Measurements from ENCODE around the gene B3GLCT.
"Not testable (repeated sequence)": the region's sequence is repeated elsewhere in the genome, so short reads cannot be mapped to it uniquely, and the experiment has no call there.

The B3GLCT gene

GRCh38 chr13:31286930-31287329 is 87.2 kb downstream of the B3GLCT start:
- no peak for DNase-seq

GRCh38 chr13:31301119-31301518 is 101.3 kb downstream of the B3GLCT start:
- DNase-seq: no peak

DNA sequence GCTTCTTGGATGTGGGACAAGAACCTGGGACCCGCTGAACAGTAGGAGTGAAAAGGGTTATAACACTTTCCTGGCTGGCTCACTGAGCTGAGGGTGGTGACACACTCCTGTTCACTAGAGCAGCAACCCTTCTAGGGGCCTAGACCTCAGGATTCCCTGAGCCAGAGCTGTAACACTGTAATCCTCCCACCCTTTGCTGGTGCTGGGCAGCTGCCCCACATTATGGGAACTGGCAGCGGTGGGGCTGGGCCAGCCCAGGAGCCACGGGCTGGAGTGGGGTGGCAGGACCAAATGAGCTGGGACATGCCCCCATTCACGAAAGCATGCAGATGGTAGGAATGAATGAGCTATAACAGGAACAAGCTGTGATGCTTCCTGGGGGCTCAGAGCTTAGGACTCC is 110.6 kb downstream of the B3GLCT start:
- DNase-seq: no peak

- DNase-seq: no peak
Measured at GRCh38 chr13:31310786-31311185, 111.0 kb downstream of the B3GLCT start.

- no peak for DNase-seq
Measured at GRCh38 chr13:31311921-31312320, 112.1 kb downstream of the B3GLCT start.

DNA sequence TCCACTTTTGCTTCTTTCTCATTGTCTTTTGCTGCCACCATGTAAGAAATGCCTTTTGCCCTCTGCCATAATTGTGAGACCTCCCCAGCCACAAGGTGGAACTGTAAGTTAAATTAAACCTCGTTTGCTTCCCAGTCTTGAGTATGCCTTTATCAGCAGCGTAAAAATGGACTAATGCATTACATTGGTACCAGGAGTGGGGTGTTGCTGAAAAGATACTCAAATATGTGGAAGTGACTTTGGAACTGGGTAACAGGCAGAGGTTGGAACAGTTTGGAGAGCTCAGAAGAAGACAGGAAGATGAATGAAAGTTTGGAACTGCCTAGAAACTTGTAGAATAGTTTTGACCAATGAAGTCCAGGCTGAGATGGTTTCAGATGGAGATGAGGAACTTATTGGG is 115.2 kb downstream of the B3GLCT start:
- no peak for DNase-seq

DNA sequence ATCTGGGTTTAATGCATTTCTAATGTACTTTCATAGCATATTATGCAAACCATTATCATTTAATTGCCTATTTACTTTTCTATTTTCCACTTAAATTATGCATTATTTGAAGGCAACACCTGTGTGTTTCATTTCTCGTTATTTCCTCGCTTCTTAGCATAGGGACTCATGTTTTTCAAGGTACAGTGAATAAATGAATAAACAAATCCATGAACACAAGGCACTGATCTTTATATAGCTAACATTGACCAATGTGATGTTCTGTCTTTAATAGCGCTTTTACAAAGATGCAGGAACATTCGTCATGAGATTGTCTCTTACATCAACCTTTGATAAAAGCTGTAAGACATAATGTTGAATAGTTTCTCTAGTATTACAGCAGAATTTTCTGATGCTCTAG is 121.2 kb downstream of the B3GLCT start:
- no peak for DNase-seq

DNA sequence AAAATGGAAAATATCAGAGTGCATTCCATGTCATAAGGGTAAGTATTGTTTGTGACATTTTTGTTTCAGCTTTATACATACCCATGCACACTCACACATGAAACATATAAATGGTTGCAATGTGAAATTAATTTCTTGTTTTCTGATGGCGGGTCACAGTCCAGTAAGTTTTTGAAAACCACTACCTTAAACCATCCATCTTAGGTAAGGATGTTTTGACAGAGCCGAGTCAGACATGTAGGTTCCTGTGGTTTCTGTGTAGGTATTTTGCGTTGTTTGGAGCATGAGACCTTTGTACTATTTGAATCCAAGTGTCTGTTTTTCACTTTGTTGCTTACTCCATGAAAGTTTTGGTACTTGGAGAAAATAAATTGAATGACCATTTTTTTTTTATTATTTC is 121.7 kb downstream of the B3GLCT start:
- DNase-seq: no peak

- no peak for DNase-seq
Measured at GRCh38 chr13:31322026-31322425, 122.3 kb downstream of the B3GLCT start.

- no peak for DNase-seq
Measured at GRCh38 chr13:31322702-31323405, 123.1 kb downstream of the B3GLCT start.

DNA sequence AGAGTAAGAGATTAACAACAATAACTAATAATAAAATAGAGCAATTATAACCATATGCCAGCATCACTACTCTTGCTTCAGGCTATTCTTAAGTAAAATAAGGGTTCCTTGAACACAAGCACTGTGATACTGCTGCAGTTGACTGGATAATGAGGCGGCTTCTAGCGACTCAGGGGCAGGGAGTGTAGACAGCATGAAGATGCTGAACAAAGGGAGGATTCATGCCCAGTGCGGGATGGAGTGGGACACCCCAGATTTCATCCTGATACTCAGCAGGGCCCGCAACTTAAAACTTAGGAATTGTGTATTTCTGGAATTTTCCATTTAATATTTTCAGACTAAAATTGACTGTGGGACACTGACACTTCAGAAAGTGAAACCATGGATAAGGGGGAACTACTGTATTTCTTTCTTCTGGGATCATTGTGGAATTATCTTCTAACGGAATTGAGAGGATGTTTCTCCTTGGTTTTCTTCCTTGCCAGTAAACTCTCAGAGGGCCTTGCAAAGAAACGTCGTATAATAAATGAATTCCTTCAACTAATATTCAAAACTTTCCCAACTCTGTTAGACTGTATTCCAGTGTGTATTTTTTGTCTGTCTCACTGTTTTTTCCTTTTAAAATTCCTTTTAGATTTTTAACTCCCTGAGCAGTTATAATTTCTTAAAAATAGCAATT is 127.5 kb downstream of the B3GLCT start:
- no peak for DNase-seq

- no peak for DNase-seq
Measured at GRCh38 chr13:31328549-31329235, 128.9 kb downstream of the B3GLCT start.

- DNase-seq: no peak
Measured at GRCh38 chr13:31330236-31330635, 130.5 kb downstream of the B3GLCT start.

GRCh38 chr13:31331068-31331467 is 131.3 kb downstream of the B3GLCT start:
- DNase-seq: no peak

- DNase-seq: no peak
Measured at GRCh38 chr13:31334547-31334946, 134.8 kb downstream of the B3GLCT start.

GRCh38 chr13:31334994-31335557 is 135.3 kb downstream of the B3GLCT start:
- no peak for DNase-seq

DNA sequence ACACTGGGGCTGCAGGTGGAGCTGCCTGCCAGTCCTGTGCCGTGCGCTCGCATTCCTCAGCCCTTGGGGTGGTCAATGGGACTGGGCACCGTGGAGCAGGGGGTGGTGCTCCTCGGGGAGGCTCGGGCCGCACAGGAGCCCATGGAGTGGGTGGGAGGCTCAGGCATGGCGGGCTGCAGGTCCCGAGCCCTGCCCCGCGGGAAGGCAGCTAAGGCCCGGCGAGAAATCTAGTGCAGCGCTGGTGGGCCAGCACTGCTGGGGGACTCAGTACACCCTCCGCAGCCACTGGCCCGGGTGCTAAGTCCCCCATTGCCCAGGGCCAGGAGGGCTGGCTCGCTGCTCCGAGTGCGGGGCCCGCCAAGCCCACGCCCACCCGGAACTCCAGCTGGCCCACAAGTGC is 139.8 kb downstream of the B3GLCT start:
- not testable (repeated sequence) for DNase-seq

GRCh38 chr13:31340848-31341247 is 141.1 kb downstream of the B3GLCT start:
- DNase-seq: not testable (repeated sequence)

GRCh38 chr13:31346891-31347290 is 147.1 kb downstream of the B3GLCT start:
- no peak for DNase-seq

DNA sequence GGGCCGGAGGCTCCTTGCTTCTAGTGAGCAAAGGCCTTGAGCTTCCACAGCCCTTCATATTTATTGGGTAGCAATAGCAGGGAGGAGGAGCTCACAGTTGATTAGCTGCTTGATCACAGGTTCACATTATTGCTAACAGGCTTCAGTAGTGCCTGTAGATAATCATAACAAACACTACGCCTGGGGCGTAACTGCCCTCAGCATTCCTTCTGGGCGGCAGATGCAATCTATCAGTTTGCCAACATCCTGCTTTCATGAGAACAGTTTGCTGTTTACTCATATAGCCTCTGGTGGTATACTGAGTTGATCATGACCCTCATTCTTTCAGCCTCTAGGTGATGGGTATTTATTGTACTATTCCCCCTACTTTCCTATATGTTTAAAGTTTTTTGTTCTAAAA is 149.4 kb downstream of the B3GLCT start:
- no peak for DNase-seq

- DNase-seq: no peak
Measured at GRCh38 chr13:31350560-31350959, 150.8 kb downstream of the B3GLCT start.

DNA sequence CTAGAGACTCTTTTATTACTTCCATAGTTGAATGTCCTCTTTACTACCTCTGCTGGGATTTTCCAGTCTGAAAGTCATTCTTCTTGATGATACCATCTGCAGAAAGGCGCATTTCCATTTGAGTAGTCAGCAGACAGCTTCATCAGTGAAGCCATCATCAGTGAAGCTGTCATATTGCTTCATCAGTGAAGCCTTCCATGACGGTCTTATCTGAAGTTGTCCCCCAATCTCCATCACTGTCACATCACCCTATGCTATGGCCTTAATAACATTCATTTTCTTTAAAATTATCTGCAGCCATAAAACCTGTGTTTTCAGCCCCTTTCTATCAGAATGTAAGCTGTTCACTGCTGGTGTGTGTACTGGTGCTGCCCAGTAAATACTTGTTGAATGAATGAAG is 151.6 kb downstream of the B3GLCT start:
- no peak for DNase-seq

DNA sequence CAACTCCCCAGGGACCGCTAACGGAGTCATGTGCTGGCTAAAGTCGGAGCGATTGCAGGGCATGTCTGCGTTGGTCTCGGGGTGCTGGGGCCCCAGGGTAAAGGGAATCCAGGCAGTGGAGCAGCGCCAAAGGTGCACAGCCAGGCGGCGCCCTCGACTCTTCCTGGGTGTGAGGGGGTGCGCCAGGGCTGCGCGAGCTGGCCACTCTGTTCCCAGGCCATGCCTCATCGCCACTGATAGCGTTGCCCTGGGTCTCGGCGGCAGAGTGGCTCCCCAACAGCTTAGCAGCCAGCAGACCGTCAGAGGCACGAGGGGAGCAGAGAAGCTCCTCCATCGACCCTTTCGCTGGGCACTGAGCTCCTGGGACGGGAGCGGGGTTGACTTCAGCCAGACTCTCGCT is 152.7 kb downstream of the B3GLCT start:
- no peak for DNase-seq

DNA sequence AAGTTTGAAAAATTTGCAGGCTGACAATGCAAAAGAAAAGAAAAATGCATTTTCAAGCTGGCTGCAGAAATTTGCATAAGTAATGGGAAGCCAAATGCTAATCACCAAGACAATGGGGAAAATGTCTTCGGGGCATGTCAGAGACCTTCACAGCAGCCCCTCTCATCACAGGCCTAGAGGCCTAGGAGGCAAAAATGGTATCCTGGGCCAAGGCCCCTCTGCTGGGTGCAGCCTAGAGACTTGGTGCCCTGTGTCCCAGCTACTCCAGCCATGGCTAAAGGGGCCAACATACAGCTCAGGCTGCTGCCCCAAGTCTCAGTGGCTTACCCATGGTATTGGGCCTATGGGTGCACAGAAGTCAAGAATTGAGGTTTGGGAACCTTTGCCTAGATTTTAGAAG is 155.2 kb downstream of the B3GLCT start:
- no peak for DNase-seq

Data from NCI-H748 treated with DMSO at 0.1 percent for 48 hours (cell line).